GM19438 (cell line): ENCODE data around the gene CD300C.
"Not testable (repeated sequence)": the region's sequence is repeated elsewhere in the genome, so short reads cannot be mapped to it uniquely, and the experiment has no call there.

ENCODE experiments used
- ATAC-seq: cut with Tn5 transposase; IDR thresholded peaks from one replicate; pipeline ENCODE4 v1.9.1; 2021; ENCODE audit warnings: low read depth; ENCODE audit not compliant: unreplicated experiment

Gene CD300C

GRCh38 chr17:74516561-74517328 is 29.2 kb downstream of the CD300C start:
- ATAC-seq, result no peak

GRCh38 chr17:74515941-74516340 is 30.0 kb downstream of the CD300C start:
- no peak for ATAC-seq

- ATAC-seq, result no peak
These were observed 31.1 kb downstream of the CD300C start for GRCh38 chr17:74514632-74515334.

- no peak for ATAC-seq
These were observed 31.8 kb downstream of the CD300C start for GRCh38 chr17:74513987-74514631.

- ATAC-seq, result no peak
These were observed 33.3 kb downstream of the CD300C start for GRCh38 chr17:74512624-74513091.

GRCh38 chr17:74512036-74512435 is 33.9 kb downstream of the CD300C start:
- no peak for ATAC-seq

- no peak for ATAC-seq
These were observed 37.8 kb downstream of the CD300C start for GRCh38 chr17:74508156-74508555.

GRCh38 chr17:74503949-74504348 is 42.0 kb downstream of the CD300C start:
- ATAC-seq, result not testable (repeated sequence)

- ATAC-seq, result no peak
These were observed 43.1 kb downstream of the CD300C start for GRCh38 chr17:74502861-74503260.

GRCh38 chr17:74499992-74500391 is 45.9 kb downstream of the CD300C start:
- ATAC-seq, result no peak

- ATAC-seq, result no peak
These were observed 48.4 kb downstream of the CD300C start for GRCh38 chr17:74497471-74497870.

- no peak for ATAC-seq
These were observed 52.5 kb downstream of the CD300C start for GRCh38 chr17:74493331-74493833.

- ATAC-seq, result no peak
These were observed 54.3 kb downstream of the CD300C start for GRCh38 chr17:74491626-74492025.
